Measurements from ENCODE around the gene IER3. TPM values are rescaled to one million over a fixed set of nuclear protein-coding genes. Genes with fewer than 3 reads are reported as not detected.

Gene IER3
- total RNA-seq, 1 donor from 2014 or later = 40.5 TPM

GRCh38 chr6:30763618-30764489 lies 19.5 kb upstream of the IER3 start:
- intact Hi-C loops (cut with DNase I) = no loop called here
- no peak overlapping the region for H3K4me3 ChIP-seq

GRCh38 chr6:30763155-30763617 lies 18.8 kb upstream of the IER3 start:
- no peak for DNase-seq (ENCODE audit: extremely low spot score in 2 of 2)
- Histone ChIP-seq H3K4me3 (no peak overlapping the region), H3K36me3 (no peaks in the 10 kb centered on the region), H3K27me3 (no peaks in the 10 kb centered on the region), H3K9me3 (no peaks in the 10 kb centered on the region), H3K4me1 (peaks cover 29% of the 10 kb centered on the region), H3K27ac (no peak overlapping the region)
- intact Hi-C loops (cut with DNase I) = no loop called here
- TF ChIP-seq POLR2AphosphoS5 (IDR thresholded peaks at IDR 0.05; ENCODE audit: insufficient read depth in 1 of 2, low read depth in 1 of 2) (no peak), CTCF (IDR thresholded peaks at IDR 0.05) (no peak), POLR2A (IDR thresholded peaks at IDR 0.05) (no peak)

More at GRCh38 chr6:30763618-30764489, 19.5 kb upstream of the IER3 start:
- TF ChIP-seq POLR2AphosphoS5 (IDR thresholded peaks at IDR 0.05; ENCODE audit: insufficient read depth in 1 of 2, low read depth in 1 of 2) = no peak
- TF ChIP-seq POLR2A (IDR thresholded peaks at IDR 0.05) = no peak
- no peak for TF ChIP-seq CTCF (IDR thresholded peaks at IDR 0.05)
- no peak for DNase-seq (ENCODE audit: extremely low spot score in 2 of 2)
- Histone ChIP-seq H3K27ac (peak overlapping the region; percentile 36), H3K27me3 (no peaks in the 10 kb centered on the region), H3K4me1 (peaks cover 33% of the 10 kb centered on the region), H3K9me3 (no peaks in the 10 kb centered on the region), H3K36me3 (no peaks in the 10 kb centered on the region)

GRCh38 chr6:30761791-30762429 lies 17.6 kb upstream of the IER3 start:
- intact Hi-C loops (cut with DNase I) = no loop called here
- no peaks in the 10 kb centered on the region for H3K9me3 ChIP-seq
- no peak overlapping the region for H3K27ac ChIP-seq
- H3K36me3 ChIP-seq = no peaks in the 10 kb centered on the region
- H3K27me3 ChIP-seq = no peaks in the 10 kb centered on the region
- no peak overlapping the region for H3K4me3 ChIP-seq
- peaks cover 29% of the 10 kb centered on the region for H3K4me1 ChIP-seq
- DNase-seq (ENCODE audit: extremely low spot score in 2 of 2) = no peak
- no peak for TF ChIP-seq POLR2AphosphoS5 (IDR thresholded peaks at IDR 0.05; ENCODE audit: insufficient read depth in 1 of 2, low read depth in 1 of 2)
- TF ChIP-seq CTCF (IDR thresholded peaks at IDR 0.05) = no peak
- no peak for TF ChIP-seq POLR2A (IDR thresholded peaks at IDR 0.05)

GRCh38 chr6:30760549-30760948 lies 16.2 kb upstream of the IER3 start:
- Histone ChIP-seq H3K36me3 (no peaks in the 10 kb centered on the region), H3K9me3 (no peaks in the 10 kb centered on the region), H3K4me1 (peaks cover 29% of the 10 kb centered on the region), H3K27ac (no peak overlapping the region), H3K4me3 (no peak overlapping the region), H3K27me3 (no peaks in the 10 kb centered on the region)
- TF ChIP-seq POLR2AphosphoS5 (IDR thresholded peaks at IDR 0.05; ENCODE audit: insufficient read depth in 1 of 2, low read depth in 1 of 2) (peak in 1 of 2 donors; percentile 29), CTCF (IDR thresholded peaks at IDR 0.05) (no peak), POLR2A (IDR thresholded peaks at IDR 0.05) (no peak)
- intact Hi-C loops (cut with DNase I) = no loop called here
- DNase-seq (ENCODE audit: extremely low spot score in 2 of 2) = no peak
